HG03139 (cell line): ENCODE measurements around the gene CASKIN2.

ENCODE experiments used
- ATAC-seq: cut with Tn5 transposase; IDR thresholded peaks from one replicate; pipeline ENCODE4 v1.9.1; 2021; ENCODE audit not compliant: unreplicated experiment

CASKIN2 gene

DNA sequence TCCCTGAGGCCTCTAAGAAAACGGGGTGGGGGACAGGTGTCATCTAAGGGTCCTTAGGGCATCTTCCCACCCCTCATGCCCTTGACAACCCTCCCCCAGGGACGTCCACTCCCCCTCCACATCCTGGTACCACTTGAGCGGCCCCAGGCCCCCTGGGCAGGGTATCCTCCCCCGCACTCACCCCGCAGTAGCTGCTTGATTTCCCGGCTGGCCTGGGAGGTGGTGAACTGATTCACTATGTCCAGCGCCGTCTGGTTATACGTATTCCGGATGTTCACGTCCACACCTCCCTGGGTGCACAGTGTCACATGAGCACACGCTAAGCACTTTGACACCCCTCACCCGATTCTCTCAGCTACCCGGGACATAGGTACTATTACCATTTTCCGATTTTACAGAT lies 9.7 kb downstream of the CASKIN2 start:
- no peak for ATAC-seq

DNA sequence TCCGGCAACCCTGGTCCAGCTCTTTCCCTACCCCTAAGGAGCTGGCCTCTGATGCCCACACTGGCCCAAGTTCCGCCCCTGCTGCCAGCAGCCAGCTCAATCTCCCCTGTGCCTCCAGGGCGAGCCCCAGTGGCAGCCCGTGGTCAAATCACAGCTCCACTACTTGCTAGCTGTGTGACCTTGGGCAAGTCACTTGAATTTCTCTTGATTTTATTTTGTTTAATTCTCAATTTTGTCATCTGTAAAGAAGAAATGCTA lies 10.3 kb downstream of the CASKIN2 start:
- ATAC-seq: no peak

DNA sequence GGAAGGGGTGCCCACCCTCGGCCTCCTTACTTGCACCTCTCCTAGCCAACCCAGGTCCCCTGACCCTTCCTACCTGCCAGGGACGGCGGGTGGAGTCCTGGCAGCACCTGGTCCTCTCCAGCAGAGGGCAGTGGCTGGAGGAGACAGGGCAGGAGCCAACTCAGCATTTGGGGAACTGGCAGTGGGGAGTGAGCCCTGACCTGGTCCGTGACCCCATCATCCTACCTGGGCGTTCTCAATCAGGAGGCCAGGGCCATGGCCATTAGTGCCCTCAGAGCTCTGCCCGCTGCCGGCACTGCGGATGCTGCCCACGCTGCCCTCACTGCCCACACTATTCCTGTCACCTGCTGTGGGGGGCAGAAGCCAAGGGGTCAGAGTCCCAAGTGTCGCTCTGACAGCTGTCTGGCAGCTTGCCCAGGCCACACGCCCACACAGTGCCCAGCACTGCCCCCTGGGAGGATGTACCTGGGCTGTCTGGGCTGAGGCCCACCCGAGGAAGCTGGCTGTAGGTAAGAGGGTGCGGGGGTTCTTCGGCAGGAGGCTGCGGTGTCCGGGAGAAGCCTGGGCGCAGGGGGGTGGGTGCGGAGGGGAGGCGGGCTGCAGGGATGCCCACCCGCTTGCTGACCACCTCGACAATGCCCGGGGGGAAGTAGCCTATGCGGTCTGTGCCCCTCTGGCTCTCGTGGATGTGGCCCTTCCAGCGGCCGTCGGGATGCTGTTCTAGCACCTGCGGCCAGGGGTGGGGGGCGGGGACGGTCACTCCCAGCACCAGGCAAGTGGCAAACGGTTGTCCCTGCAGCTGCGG lies 10.8 kb downstream of the CASKIN2 start:
- no peak for ATAC-seq

DNA sequence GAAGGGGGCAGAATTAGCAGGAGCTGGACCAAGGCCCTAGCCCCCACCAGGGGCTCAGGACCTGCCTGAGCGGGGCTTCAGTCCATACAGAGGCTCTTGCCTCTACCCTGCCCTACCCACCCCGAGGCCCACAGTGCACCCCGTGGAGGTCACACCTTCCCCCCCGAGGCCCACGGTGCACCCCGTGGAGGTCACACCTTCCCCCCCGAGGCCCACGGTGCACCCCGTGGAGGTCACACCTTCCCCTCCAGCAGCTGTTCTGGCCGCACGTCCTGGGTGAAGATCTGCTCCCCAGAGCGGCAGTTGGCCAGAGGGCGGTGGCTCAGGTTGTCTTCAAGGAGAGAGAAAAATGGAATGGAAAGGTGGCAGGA lies 11.4 kb downstream of the CASKIN2 start:
- no peak for ATAC-seq

DNA sequence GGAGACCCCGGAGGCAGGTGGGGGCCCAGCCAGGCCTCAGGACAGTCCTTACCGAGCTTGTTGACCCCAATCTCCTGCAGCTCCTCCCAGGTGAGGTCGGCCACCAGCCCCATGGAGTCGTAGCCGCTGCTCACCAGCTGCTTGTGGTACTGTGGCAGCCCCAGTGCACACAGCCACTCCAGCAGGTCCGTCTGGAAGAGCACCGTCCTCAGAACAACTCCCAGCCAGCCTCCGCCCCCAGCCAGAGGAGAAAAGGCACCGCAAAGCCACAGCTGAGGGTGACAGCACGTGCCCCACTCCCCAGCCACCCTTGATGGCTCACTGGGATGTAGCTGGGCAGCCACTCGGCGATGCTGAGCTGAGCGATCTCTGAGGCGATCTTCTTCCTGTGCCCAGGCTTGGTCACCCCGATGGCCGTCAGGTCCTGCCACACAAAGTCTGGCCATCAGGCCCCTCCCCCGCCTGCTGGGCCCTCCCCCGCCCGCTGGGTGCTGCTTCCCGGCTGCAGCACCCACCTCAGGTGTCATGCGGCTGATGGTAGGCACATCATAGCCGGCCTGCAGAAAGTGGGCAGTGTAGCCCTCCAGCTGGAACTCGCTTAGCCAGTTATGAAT lies 11.9 kb downstream of the CASKIN2 start:
- ATAC-seq: no peak

DNA sequence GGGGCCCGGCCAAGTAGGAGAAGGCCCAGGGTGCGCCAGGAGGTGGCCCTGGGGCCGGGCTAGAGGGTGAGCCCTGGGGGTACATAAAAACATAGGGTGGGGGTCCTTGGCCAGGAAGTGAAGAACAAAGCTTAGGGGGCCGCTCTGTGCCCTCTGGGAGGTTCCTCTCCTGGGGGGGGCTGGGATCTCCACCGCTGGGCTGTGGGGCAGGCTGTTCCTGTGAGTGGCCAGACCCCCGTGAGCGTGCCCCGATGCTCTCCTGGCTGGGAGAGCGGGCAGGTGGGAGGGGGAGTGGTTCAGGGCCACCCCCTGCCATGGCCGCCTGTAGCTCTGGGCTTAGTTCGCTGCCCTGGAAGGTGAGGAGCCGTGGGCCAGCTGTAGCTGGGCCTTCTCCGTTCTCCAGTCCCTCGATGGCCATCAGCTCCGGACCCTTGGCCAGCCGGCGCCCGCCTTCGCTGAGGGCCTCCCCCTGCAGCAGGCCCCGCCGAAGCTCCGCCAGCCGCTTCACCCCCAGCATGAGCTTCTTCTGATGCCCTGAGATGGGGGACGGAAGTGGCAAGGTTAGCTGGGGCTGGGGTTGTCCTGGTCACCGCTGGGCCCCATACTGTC lies 12.5 kb downstream of the CASKIN2 start:
- ATAC-seq: no peak

DNA sequence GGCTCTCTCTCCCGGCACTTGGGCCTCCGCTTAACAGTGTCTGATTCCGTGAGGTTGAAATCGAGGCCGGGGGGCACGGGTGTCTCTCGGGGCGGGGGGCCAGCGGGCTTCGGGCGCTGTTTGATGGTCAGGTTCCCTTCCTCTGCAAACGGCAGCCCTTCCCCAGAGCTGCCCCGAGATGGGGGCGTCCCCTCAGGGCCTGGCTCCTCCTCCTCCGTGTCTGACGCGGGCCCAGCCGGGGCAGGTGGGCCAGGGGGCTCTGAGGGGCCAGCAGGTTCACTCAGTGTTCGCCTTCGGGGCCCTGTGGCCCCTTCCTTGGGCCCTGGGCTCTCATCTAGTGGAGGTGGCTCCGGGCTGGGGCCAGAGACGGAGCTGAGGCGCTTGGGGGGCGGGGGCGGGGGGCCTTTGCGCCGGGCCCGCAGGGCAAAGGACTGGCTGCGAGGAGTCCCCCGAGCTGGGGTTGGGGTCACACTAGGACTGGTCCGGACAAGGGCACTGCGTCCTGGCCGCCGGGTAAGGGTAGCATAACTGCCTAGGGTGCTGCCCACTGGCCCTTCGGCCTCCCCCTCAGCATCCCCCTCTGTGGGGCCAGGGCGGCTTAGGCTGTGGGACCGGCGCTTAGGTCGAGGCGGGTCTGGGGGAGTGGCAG lies 13.1 kb downstream of the CASKIN2 start:
- ATAC-seq: no peak

DNA sequence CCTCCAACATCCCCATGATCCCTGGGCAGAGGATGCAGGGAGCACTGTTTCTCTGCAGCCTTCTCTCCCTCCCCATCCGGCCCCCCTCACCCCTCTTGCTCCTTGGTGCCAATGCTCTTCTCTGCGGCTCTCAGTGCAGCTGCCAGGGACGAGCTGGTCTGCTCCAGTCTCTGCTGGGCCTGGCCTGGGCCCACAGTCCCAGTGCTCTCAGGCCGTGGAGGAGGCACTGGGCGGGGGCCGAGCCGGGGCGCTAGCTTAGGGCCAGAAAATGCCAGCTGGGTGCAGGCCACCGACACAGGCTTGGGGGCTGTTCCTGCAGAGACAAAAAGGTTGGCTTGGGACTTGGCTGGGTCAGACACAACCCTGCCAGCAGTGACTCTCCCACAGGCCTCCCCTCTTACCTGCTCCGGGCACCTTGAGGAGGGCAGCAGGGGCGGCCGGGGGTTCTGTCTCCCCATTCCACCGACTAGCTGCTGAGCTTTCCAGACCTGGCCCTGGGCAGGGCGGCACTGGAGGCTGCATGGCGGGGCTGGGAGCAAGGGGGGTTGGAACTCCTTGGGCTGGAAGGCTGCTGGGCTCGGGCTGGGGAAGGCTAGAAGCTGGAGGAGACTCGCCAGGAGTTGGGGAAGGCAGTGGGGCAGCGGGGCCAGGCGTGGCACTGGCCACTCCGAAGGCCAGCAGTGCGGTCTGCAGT lies 13.8 kb downstream of the CASKIN2 start:
- ATAC-seq: no peak

DNA sequence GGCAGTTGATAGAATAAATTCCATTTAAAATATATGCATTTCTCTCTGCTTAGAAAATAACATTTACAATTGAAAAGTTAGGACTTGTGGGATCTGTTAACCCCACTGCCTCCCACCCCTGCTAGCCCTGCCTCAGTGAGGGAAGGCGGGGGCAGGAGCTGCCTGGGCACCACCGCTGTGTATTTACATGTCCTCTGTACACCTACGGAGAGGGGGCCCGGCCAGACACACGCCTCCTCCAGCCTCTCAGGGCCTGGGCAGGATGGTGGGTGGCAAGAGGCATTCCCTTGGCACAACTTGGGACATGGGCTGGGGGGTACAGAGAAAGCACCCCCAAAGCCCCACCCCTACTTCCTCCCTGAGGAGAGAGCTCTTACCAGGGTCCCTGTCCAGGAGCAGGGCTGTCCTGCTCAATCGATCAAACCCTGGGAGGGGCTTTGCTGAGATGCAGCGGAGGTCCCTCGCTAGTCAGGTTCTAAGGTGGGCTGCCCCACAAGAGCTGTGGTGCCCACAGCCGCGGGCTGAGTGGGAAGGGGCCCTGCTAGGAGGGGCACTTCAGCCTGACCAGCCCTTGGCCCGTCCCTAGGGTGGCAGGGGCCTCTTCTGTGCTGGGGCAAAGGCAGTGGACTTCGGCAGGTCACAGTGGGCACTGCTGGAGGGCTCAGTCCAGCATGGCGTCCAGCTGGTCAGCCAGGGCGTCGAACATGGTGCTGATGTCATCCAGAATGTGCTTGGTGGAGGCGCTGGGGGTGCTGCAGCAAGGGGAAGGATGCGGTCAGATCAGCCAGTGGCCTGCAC lies 14.7 kb downstream of the CASKIN2 start:
- ATAC-seq: no peak

DNA sequence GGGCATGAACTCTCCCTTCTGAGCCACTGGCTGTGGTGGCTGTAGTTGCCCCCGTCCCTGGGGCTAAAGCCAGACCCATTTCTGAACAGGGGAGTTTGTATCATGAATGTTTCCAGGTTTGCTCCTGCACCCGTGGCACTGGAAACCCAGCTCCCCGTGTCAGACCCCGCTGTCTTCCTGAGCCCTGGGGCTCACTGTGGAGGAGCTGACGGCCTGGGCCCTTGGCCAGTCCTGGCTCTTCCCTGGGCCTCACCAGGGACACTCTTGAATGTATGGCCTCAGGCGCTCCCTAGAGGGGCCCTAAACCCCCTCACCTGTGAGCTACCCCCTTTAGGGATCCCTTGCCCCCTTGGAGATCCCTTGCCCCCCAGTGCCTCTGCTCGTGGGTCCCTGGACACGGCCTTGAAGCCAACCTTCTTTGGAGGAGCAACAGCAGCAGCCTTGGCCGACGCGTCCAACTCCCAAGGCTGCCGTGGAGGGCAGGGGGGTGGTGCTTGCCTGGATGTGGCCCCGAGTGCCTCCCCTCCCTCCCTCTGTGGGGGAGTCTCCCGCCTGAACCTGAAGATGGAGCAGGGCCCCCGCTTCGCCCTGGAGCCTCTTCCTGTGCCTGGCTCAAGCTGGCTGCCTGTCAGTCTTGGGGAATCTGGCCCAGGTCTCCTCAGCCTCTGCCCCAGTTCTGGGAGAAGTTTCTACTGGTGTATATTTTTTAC lies 15.9 kb downstream of the CASKIN2 start:
- no peak for ATAC-seq

DNA sequence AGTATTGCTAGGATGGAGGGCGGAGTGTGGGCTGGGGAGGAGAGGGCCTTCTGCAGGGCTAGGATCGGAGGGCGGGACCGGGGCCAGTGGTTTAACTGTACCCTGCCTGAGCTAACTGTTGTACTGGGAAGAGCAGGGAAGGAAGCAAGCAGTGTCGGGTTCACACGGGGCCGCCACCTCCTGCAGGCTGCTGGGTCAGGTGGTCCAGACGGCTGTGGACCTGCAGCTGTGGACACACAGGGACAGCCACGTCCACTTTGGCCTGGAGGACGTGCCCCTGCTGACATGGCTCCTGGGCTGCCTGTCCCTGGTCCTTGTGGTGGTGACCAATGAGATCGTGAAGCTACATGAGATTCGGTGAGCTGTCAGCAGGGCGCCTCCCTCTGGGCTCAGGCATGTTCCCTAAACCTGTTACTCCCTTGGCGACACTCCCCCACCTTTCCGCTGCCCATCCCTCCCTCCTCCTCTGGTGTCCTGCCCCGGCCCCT lies 16.6 kb downstream of the CASKIN2 start:
- no peak for ATAC-seq

DNA sequence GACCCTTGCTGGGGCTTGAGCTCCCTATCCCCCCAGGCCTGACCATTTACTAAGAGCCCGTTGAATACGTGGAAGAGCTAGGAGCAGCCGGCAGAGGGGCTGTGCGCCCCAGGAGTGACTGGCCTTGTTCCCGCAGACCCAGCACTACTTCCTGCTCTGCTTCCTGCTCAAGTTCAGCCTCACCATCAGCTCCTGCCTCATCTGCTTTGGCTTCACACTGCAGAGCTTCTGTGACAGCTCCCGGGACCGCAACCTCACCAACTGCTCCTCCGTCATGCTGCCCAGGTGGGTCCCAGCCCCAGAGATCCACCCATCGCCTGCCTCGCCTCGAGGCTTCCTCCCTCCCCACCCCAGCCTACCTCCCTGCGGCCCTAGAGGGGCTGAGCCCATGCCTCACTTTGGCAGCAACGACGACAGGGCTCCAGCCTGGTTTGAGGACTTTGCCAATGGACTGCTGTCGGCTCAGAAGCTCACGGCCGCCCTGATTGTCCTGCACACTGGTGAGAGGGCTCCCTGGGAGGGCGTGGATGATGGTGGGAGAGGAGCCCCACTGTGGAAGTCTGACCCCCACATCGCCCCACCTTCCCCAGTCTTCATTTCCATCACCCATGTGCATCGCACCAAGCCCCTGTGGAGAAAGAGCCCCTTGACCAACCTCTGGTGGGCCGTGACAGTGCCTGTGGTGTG lies 17.2 kb downstream of the CASKIN2 start:
- no peak for ATAC-seq

DNA sequence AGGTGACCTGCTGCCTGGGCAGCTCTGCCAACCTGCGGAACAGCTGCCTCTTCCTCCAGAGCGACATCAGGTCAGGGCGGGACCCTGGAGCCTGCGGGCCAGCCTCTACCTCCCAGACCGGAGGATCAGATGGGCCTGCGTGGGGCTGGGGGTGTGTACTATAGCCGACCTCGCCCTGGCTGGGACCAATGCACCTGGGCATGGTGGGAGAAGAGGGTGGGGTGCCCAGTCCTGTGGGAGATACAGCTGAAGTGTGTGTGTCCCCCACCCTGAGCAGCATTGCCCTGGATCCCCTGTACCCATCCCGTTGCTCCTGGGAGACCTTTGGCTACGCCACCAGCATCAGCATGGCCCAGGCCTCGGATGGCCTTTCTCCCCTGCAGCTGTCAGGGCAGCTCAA lies 19.3 kb downstream of the CASKIN2 start:
- no peak for ATAC-seq

DNA sequence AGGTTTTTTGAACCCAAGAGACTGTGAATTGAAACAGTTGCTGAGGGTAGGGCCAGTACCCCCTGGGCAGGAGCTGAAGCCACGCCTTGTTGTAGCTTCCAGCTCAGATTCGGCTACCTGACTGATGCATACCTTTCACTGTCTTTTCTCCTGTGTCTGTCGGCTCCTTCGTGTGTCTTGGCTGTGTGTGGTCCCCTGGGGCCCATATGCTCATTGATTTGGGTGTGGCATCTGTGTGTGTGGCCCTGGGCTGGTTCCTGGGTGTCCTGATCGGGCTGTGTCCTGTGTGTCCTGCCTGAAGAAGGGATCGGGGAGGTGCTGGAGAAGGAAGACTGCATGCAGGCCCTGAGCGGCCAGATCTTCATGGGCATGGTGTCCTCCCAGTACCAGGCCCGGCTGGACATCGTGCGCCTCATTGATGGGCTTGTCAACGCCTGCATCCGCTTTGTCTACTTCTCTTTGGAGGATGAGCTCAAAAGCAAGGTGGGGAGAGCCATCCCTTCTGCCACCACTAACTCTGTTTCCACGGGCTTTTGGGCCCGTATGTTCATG lies 20.9 kb downstream of the CASKIN2 start:
- ATAC-seq: no peak

DNA sequence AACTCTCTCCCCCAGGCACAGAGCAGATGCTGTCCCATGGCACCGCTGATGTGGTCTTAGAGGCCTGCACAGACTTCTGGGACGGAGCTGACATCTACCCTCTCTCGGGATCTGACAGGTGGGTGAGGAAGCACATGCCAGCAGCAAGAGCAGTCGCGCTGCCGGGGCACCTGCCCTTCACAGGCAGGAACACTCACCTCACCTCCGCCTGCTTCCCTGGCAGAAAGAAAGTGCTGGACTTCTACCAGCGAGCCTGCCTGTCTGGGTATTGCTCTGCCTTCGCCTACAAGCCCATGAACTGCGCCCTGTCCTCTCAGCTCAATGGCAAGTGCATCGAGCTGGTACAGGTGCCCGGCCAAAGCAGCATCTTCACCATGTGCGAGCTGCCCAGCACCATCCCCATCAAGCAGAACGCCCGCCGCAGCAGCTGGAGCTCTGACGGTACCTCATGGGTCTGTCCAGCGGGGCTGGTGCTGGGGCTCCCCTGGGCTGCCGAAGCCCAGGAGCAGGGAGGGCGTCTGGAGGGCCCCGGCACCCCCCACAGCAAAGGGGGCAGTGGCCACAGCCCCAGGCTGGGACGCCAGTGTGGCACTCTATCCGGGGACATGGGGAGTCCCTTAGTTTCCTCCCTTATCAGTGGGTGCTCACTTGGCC lies 21.7 kb downstream of the CASKIN2 start:
- ATAC-seq: no peak

DNA sequence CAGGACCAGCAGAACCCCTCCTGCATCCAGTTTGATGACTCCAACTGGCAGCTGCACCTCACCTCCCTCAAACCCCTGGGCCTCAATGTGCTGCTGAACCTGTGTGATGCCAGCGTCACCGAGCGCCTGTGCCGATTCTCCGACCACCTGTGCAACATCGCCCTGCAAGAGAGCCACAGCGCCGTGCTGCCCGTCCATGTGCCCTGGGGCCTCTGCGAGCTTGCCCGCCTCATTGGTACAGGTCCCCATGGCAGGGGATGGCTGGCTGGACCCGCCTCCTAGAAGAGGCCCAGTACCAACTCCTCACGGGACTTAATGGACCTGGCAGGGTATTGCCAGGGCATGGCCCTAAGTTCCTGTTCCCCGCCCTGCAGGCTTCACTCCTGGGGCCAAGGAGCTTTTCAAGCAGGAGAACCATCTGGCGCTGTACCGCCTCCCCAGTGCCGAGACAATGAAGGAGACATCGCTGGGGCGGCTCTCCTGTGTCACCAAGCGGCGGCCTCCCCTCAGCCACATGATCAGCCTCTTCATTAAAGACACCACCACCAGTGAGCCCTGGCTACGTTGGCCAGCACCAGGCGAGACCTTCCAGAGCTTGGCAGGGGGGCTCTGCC lies 22.7 kb downstream of the CASKIN2 start:
- ATAC-seq: no peak

DNA sequence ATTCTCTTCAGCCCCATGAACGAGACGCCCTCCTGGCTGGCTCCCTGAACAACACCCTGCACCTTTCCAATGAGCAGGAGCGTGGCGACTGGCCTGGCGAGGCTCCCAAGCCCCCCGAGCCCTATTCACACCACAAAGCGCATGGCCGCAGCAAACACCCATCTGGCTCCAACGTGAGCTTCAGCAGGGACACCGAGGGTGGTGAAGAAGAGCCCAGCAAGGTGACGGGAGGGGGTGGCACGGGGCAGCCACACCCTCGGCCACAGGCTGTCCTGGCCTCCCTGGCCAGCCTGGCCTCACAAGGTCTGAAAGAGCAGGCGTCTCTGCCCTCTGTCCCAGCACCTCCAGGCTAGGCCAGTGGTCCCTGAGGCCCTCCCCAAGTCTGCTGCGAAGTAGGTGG lies 23.7 kb downstream of the CASKIN2 start:
- ATAC-seq: no peak

DNA sequence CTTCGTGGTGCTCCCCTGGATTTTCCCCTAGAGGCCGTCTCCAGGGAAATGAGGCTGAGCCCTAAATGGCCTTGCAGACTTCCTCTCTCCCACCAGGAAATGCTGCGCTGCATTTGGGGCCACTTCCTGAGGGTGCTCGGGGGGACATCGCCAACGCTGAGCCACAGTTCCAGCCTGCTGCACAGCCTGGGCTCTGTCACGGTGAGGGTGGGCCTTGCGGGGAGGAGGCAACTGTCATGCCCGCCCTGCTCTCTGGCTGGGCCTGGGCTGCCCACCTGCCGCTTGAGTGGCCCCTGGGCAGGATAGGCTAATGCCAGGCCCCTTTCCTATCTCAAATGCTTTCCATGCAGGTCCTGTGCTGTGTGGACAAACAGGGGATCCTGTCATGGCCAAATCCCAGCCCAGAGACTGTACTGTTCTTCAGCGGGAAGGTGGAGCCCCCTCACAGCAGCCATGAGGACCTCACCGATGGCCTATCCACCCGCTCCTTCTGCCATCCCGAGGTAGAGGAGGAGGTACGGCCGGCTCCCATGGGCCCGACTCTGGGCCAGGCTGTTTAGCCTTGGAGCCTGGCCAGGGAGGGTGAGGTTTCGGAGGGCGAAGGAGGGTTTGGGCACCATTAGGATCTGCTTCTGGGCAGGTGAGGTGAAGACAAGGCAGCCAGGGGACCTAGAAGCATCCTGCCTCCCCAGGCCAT lies 24.2 kb downstream of the CASKIN2 start:
- ATAC-seq: no peak
